H1 (cell line): ENCODE data around the gene CCBE1. TPM values are rescaled to one million over a fixed set of nuclear protein-coding genes. Genes with fewer than 3 reads are reported as not detected.

ENCODE experiments used
- ATF3 ChIP-seq: IDR thresholded peaks from 2 replicates; pipeline ENCODE4 v1.6.1; 2011; ENCODE audit warnings: low read depth, mild to moderate bottlenecking, low read length; ENCODE audit not compliant: insufficient read depth
- GABPA ChIP-seq: IDR thresholded peaks from 2 replicates; pipeline ENCODE4 v1.6.1; 2011; ENCODE audit warnings: mild to moderate bottlenecking, low read length, moderate library complexity, borderline replicate concordance; ENCODE audit not compliant: insufficient read depth
- JUN ChIP-seq: IDR thresholded peaks from 2 replicates; pipeline ENCODE4 v1.6.1; 2011; ENCODE audit warnings: low read depth, mild to moderate bottlenecking, improper control_type of control experiment, low read length
- NRF1 ChIP-seq: IDR thresholded peaks from 2 replicates; pipeline ENCODE4 v1.6.1; 2011; ENCODE audit warnings: mild to moderate bottlenecking, low read depth, low read length, improper control_type of control experiment
- PHF8 ChIP-seq: fragments of 200-600 bp; sonication (generic); conservative IDR thresholded peaks from 2 replicates; pipeline ENCODE4 v1.7.1; 2012; ENCODE audit warnings: low read depth, mild to moderate bottlenecking, inconsistent platforms, low read length, moderate library complexity
- polyA plus RNA-seq, 7 experiments: library from polyadenylated mRNA; depleted of rRNA in 3 of 7; stranded (reverse) in 5 of 7; unstranded in 2 of 7; fragments of >200 nt in 5 of 7; fragments of 200-250 nt in 2 of 7; gene quantifications; 1 replicate in 5 of 7; 2 replicates in 1 of 7; 4 replicates in 1 of 7; pipeline versions ENCODE4 v1.2.1 to v1.2.3, GENCODE V29; 2011 to 2013; ENCODE audit warnings: missing spikeins in 2 of 7, mixed read lengths in 2 of 7
- total RNA-seq: library from RNA; stranded (reverse); fragmentation: NEBNext Ultra II Directional; extraction: Animal tissue kit (Norgen Biotek cat#: 25700); gene quantifications from 2 replicates; pipeline ENCODE4 v1.2.1, GENCODE V29; 2021

Gene CCBE1
- total and polyA plus RNA-seq, 2 of the 8 experiments (the other 6 are each of a cell fraction or from before 2014, with no cell fraction given), result 2.1 to 2.6 TPM

- TF ChIP-seq PHF8, result no peak
- TF ChIP-seq JUN, result no peak
- TF ChIP-seq GABPA, result no peak
- TF ChIP-seq NRF1, result no peak
- TF ChIP-seq ATF3, result no peak
These were observed 16.2 kb downstream of the CCBE1 start (continued) for GRCh38 chr18:59681051-59681450.
